ENCODE results near the gene CDK11B. TPM values are rescaled to one million over a fixed set of nuclear protein-coding genes. Genes with fewer than 3 reads are reported as not detected.
"Not testable (repeated sequence)": the region's sequence is repeated elsewhere in the genome, so short reads cannot be mapped to it uniquely, and the experiment has no call there.

Gene CDK11B
- 20.8 TPM for total RNA-seq
- long read RNA-seq, partial matches to known transcripts = 15 of 21 reads
- long read RNA-seq, other reads (novel, unspliced or antisense) = 6 of 21 reads

DNA sequence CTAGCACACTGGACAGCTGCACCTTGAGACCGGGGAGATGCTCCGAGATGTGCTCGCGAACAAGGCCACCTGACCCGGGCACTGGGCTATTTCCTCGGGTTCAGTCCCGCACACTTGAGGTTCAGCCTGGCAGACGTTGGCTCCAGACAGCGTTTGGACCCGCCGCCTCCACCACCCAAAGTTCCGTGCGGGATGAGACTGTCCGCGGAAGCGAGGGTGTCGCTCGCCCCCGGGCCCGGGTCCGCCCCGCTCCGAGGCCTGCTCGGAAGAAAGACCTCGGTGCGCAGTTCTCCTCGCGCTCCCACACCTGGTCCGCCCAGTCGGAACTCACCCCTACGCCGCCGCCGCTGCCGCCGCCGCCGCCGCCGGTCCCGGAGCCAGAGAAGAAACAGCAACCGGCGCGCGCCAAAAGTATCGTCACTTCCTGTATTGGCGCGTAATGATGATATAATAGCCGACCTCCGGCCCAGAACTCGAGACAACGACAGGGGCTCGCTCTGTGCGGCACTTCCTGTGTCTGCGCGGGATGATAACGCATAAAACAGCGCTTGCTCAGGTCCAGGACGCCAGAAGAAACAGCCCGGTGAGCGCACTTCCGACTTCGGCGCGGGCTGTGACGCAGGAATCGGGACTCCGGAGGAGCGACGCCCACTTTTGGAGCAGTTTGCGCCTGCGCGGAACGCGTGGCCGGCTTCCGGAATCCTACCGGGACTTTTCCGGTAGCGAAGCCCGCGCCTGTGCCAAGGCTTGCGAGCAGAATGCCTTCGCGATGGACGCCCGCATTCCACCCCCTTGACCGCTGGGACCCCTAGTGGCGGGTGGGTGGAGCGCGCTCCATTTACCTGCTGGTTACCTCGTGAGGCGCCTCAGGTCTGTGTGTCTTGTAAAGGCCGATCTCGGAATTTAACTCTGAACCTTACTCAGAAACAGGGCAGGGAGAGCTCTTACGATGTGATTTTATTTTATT is at the start of gene CDK11B:
Gene CDK11B, minus strand, starts transcription at position 422 of the 967 bp plus-strand sequence. CDS start 1,519 bp downstream, outside the sequence.
- DNase-seq (ENCODE audit: low spot score) = peak; percentile 98

DNA sequence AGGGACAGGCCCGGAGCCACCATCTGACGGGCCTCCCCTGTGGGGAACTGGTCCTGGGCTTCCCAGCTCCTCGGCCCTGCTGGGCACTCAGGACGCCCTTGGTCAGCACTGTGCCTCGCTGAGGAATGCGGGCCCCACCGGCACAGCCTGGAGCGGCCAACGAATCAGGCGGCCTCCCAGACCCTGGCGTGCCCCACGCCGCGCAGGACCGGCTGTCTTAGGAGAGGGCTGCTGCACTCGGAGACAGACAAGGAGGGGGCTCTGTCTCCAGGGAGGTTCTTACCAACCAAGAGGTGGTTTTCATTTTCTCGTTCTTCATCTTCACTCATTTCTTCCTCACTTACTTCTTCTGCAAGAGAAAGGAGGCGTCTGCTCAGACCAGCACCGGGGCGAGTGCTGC is 49.1 kb upstream of the CDK11B start:
- peak; percentile 20 for DNase-seq (ENCODE audit: low spot score)

DNA sequence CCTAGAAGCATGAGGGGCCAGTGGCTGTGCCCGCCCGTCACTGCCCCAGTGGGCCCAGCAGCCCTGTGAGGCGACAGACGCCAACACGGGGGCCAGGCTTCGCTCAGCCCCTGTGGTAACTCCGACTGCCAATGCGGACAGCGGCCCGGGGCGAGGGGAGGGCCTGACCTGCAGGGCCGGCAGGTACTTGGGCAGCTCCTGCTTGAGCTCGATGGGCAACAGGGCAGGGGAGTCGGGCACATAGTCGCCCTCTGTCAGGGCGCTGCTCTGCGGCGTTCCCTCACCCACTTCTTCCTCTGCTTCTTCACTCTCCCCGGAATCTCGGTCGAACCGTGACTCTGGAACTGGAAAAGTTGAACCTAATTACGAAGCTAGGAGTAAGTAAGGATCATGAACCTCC is 48.4 kb upstream of the CDK11B start:
- DNase-seq (ENCODE audit: low spot score) = peak; percentile 68

DNA sequence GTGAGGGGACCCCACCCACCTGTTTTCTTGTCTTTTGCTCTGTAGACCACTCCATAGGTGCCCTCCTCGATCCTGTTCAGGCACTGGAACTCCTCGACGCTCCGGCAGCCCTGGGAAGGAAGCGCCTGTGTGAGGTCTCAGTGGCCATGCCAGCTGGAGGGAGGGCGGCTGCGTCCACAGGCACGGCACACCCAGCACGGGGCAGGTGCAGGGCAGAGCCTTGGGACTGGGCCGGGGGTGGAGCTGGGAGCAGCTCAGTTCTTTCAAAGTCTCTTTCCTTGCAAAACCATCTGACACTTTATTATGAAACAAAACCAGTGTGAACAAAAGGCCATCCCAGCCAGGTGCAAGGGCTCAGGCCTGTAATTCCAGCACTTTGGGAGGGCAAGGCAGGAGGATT is 46.8 kb upstream of the CDK11B start:
- DNase-seq (ENCODE audit: low spot score) = peak; percentile 18

DNA sequence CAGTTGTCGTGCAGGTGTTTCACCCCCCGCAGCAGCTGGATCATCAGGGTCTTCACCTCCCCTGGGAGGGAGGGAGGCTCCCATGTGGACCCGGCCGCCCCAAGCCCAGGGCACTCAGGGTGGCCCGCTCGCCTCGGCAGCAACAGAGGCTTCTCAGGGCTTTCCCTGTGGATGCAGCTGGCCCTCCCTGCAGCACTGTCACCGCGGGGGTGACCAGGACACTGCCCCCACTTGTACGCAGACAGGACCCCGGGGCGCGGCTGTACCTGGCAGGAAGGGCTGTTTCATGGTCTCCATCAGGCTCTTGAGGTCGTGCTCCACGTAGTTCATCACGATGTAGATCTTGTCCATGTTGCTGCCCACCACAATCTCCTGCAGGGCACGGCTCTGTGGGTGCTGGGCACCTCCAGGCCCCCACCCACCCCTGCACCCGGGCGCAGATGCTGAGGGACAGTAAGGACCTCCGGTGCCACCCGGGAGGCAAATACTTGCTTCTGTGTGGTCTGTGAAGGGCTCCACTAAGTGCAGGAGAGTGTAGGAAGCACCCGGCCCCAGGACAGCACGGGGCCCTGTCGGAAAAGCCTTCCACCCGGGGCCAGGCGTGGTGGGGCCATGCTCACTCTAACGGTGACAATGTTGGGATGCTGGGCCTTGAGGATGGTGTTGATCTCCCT is 45.6 kb upstream of the CDK11B start:
- peak; percentile 88 for DNase-seq (ENCODE audit: low spot score)

GRCh38 chr1:1703796-1704195 is 45.0 kb upstream of the CDK11B start:
- peak; percentile 76 for DNase-seq (ENCODE audit: low spot score)

GRCh38 chr1:1702506-1702905 is 43.7 kb upstream of the CDK11B start:
- DNase-seq (ENCODE audit: low spot score) = peak; percentile 72

DNA sequence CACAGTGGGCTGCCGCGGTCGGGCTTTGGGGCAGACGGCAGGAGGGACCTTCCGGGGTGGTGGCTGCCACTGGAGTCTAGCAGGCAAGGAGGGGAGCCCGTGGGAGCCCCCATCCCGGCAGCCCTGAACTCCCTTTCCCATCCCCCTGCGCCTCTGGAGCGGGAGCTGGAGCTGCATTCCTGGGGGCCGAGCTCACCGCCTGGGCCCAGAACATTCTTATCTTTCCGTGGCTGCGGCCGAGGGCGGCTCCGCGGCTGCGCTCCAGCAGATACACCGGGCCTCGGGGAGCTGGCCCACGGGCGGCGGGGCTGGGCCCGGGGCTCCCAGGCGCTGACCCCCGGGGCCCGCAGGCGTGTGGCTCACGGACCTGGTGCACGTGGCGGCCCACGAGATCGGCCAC is 41.8 kb upstream of the CDK11B start:
- not testable (repeated sequence) for DNase-seq (ENCODE audit: low spot score)

GRCh38 chr1:1700067-1700466 is 41.3 kb upstream of the CDK11B start:
- DNase-seq (ENCODE audit: low spot score) = not testable (repeated sequence)

- peak; percentile 84 for DNase-seq (ENCODE audit: low spot score)
Observed at GRCh38 chr1:1699061-1699460, 40.3 kb upstream of the CDK11B start.

DNA sequence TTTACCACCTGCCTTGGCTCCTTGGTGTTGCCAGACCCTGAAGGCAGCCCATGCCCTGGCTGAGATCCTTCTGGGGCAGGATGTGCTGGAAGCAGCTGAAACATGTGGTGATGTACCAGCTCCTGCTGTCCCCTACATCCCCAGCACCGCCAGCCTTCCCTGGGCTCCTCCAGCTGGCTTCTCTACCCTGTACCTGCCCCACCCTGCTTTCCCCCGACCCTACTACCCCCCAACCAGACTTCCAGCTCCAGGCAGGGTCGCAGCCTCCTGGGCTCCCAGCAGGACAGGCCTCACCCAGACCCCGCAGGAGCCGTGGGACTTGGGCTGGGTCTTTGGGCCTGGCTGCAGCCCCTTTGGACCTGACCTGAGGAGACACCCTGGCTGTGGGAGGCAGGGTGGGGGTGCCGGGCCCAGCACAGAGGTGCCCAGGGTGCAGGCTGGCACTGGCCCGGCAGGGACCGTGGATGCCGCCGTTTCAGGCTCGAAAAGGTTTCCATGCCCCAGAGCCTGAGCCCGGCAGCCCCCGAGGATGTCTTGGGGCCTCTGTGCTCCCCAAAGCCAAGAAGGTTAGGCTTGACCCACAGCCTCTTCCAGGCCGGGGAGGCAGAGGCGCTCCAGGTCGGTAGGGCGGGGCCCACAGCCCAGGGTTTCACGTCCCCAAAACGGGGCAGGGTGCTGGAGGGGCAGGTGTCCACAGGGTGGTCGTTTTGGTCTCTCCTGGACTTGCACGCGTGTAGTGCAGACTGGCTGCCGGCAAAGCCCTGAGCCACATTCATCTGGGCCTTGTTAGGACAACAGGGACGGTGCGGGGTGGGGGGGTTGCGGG is 38.8 kb upstream of the CDK11B start:
- peak; percentile 85 for DNase-seq (ENCODE audit: low spot score)

- DNase-seq (ENCODE audit: low spot score) = not testable (repeated sequence)
Observed at GRCh38 chr1:1696431-1697357, 37.9 kb upstream of the CDK11B start.

DNA sequence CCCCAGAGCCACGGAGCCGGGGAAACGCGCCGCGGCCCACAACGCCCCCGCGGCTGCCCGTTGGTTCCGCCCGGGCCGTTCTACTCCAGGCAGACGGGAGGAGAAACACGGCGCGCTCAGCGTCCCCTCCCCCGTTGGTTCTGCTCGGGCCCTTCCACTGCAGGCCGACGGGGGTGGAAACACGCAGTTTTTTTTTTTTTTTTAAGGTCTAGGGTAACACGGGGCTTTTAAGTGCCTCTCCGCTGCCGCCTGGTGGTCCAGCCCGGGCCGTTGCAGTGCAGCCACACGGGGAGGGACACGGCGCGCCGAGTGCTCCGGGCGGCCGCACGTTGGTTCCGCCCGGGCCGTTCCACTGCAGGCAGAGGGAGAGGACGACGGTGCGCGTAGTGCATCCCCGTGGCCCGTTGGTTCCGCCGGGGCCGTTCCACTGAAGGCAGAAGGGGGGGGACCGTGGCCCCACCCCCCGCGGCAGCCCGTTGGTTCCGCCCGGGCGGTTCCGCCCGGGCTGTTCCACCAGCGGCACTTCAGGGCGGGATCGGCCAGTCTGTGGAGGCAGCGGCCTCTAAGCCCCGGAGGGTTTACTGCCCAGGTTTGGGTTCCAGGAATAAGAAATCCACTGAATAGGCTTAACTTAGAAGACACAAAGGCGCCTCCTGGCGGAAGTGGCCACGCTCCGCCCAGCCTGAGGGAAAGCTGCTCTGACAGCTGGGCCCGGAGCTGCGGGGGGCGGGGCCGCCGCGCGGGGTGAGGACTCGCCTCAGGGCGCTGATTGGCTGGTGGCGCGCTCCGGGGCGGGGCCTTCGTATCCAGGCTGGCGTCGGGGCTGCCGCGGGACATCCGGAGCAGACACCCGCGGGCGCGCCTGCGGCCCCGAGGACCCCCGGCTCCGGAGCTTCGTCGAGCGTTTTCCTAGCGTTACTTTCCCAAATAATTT is 34.2 kb upstream of the CDK11B start, which contains the start of gene SLC35E2B:
Gene SLC35E2B, minus strand, starts transcription at position 82 of the 934 bp plus-strand sequence. CDS start 16,096 bp downstream, outside the sequence.
- DNase-seq (ENCODE audit: low spot score) = peak; percentile 96

DNA sequence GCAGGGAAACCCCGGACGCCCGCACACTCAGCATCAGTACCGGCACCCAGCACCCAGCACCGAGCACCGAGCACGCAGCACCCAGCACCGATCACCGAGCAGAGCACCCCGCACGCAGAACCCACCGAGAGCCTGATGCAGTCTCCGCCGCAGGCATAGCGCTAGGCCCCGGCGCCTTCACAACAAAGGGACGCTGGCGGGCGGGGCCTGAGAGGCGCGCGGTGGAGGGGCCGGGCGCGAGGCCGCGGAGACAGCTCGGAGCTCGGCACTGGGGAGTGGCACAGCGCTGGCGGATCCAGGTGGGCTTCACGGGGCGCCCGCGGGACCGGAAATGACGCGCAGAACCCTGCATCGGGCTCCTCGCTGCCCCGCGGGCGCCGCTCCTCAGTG is 33.5 kb upstream of the CDK11B start:
- DNase-seq (ENCODE audit: low spot score) = not testable (repeated sequence)

GRCh38 chr1:1691443-1691842 is 32.6 kb upstream of the CDK11B start:
- DNase-seq (ENCODE audit: low spot score) = not testable (repeated sequence)

GRCh38 chr1:1689526-1689925 is 30.7 kb upstream of the CDK11B start:
- DNase-seq (ENCODE audit: low spot score) = not testable (repeated sequence)

GRCh38 chr1:1687846-1688245 is 29.0 kb upstream of the CDK11B start:
- no peak for DNase-seq (ENCODE audit: low spot score)

DNA sequence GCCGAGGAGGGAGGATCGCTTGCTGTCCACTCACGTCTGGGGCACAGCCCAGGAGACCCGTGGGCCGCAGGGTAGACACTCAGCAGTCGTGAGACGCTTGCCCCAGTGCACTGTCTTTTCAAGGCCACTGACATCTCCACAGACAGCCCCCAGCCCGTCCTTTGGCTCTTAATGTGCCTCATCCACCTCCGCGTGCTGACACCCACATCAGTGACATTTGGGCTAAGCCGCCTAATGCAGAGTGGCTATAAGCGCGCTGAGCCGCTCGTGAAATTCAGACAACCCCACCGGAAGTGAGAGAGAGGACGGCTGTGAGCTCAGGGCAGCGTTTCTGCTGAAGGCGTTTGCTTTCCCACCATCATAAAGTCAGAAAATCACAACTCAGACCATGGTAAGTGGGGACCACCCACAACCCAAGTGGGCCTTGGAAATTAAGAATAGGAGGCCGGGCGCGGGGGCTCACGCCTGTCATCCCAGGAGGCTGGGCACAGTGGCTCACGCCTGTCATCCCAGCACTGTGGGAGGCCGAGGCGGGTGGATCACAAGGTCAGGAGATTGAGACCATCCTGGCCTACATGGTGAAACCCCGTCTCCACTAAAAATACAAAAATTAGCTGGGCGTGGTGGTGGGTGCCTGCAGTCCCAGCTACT is 25.4 kb upstream of the CDK11B start:
- DNase-seq (ENCODE audit: low spot score) = no peak
